PC-3 (cell line): Measurements from ENCODE around the gene S1PR2.

Experiments used
- EZH2 ChIP-seq: fragments of 300-600 bp; sonication (generic); IDR thresholded peaks from one replicate; pipeline ENCODE4 v1.6.1; 2017; ENCODE audit warnings: antibody characterized with exemption, mild to moderate bottlenecking, low read length; ENCODE audit not compliant: unreplicated experiment
- EZH2phosphoT487 ChIP-seq: fragments of 300-600 bp; sonication (generic); IDR thresholded peaks from 2 replicates; pipeline ENCODE4 v1.6.1; 2018; ENCODE audit warnings: mild to moderate bottlenecking, antibody characterized with exemption, low read length, borderline replicate concordance
- TF ChIP-seq, protein P1 (sequence below): fragments of 300-600 bp; sonication (generic); conservative IDR thresholded peaks from 2 replicates; pipeline ENCODE4 v1.5.1; 2017; ENCODE audit warnings: antibody characterized with exemption, low read depth, mild to moderate bottlenecking, low read length

DNA sequence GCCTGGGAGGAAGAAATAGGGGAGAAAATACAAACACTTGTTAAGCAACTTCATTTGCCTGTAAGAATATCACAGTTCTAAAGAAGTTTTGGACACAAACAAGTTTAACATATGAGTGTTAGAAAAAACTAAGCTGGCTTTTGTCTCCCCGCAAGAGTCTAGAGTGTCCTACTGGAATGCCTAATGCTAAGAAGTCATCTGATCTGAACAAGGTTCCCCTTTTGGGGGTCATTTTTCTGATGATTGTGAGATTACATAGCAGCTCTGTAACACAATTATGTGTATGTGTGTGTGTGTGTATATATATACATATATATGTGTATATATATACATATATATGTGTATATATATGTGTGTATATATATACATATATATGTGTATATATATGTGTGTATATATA, 49.1 kb downstream of the S1PR2 start:
- TF ChIP-seq, protein P1, sequence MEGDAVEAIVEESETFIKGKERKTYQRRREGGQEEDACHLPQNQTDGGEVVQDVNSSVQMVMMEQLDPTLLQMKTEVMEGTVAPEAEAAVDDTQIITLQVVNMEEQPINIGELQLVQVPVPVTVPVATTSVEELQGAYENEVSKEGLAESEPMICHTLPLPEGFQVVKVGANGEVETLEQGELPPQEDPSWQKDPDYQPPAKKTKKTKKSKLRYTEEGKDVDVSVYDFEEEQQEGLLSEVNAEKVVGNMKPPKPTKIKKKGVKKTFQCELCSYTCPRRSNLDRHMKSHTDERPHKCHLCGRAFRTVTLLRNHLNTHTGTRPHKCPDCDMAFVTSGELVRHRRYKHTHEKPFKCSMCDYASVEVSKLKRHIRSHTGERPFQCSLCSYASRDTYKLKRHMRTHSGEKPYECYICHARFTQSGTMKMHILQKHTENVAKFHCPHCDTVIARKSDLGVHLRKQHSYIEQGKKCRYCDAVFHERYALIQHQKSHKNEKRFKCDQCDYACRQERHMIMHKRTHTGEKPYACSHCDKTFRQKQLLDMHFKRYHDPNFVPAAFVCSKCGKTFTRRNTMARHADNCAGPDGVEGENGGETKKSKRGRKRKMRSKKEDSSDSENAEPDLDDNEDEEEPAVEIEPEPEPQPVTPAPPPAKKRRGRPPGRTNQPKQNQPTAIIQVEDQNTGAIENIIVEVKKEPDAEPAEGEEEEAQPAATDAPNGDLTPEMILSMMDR, result no peak
- TF ChIP-seq EZH2 (no peak), EZH2phosphoT487 (no peak)
